ENCODE results near the gene KPNA3. TPM values are rescaled to one million over a fixed set of nuclear protein-coding genes. Genes with fewer than 3 reads are reported as not detected.

KPNA3 gene
- total RNA-seq, 1 donor from 2014 or later, result 22.3 TPM

DNA sequence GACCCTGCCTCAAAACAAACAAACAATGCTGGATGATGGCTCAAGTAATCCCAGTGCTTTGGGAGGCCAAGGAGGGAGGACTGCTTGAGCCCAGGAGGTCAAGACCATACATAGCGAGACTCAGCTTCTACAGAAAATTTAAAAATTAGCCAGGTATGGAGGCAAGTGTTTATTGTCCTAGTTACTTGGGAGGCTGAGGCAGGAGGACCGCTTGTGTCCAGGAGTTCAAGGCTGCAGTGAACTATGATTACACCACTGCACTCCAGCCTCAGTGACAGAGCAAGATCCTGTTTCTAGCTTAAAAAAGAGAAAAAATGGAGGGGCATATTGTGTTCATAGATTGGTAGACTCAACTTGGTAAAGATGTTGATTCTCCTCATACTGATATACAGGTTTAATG lies 36.2 kb downstream of the KPNA3 start:
- TF ChIP-seq, protein P1, sequence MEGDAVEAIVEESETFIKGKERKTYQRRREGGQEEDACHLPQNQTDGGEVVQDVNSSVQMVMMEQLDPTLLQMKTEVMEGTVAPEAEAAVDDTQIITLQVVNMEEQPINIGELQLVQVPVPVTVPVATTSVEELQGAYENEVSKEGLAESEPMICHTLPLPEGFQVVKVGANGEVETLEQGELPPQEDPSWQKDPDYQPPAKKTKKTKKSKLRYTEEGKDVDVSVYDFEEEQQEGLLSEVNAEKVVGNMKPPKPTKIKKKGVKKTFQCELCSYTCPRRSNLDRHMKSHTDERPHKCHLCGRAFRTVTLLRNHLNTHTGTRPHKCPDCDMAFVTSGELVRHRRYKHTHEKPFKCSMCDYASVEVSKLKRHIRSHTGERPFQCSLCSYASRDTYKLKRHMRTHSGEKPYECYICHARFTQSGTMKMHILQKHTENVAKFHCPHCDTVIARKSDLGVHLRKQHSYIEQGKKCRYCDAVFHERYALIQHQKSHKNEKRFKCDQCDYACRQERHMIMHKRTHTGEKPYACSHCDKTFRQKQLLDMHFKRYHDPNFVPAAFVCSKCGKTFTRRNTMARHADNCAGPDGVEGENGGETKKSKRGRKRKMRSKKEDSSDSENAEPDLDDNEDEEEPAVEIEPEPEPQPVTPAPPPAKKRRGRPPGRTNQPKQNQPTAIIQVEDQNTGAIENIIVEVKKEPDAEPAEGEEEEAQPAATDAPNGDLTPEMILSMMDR (conservative IDR thresholded peaks at IDR 0.05; ENCODE audit: low read depth, low read length), result no peak
- DNase-seq (ENCODE audit: low read depth), result no peak
- H3K4me3 ChIP-seq (ENCODE audit: low read depth, low read length), result no peak overlapping the region

DNA sequence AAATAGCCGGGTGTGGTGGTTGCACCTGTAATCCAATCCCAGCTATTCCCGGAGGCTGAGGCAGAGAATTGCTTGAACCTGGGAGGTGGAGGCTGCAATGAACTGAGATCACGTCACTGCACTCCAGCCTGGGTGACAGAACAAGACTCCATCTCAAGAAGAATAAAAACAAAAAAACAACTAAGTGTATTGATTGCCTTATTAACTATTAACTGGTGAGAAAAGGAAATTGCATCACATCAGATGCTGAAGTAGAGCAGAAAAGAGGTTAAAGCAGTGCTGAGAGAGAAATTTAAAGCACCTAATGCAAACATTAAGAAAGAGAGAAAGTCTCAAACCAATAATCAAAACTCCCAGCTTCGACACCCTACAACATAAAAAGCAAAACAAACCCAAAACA lies 38.3 kb downstream of the KPNA3 start:
- no peak for DNase-seq (ENCODE audit: low read depth)
- H3K4me3 ChIP-seq (ENCODE audit: low read depth, low read length), result no peak overlapping the region
- TF ChIP-seq, protein P1 (conservative IDR thresholded peaks at IDR 0.05; ENCODE audit: low read depth, low read length), result no peak

DNA sequence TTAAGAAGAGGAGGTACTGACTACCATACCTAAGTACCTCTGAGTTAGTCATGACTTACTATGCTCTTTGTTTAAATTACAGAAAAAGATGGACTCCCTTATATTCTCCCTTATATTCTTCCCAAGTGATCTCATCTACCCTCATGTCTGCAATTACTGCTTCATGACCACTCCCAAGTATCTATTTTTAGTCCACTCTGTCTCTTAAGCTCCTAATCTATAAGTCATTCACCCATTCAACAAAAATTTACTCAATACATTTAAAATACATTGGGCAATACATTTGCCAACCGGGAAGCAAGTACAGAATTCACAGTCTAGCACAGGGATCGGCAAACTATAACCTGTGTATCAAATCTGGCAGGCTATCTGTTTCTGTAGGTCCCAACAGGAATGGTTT lies 42.6 kb downstream of the KPNA3 start:
- no peak for DNase-seq (ENCODE audit: low read depth)
- no peak overlapping the region for H3K4me3 ChIP-seq (ENCODE audit: low read depth, low read length)
- TF ChIP-seq, protein P1 (conservative IDR thresholded peaks at IDR 0.05; ENCODE audit: low read depth, low read length), result no peak

DNA sequence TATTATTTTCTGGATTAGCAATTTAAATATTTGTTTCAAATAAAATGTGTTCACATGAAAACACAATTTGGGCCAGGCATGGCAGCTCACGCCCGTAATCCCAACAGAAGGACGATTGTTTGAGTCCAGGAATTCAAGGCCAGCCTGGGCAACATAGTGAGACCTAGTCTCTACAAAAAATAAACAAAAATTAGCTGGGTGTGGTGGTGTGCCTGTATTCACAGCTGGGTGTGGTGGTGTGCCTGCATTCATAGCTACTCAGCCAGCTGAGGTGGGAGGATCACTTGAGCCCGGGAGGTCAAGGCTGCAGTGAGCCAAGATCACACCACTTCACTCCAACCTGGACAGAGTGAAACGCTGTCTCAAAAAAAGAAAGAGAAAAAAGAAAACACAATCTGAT lies 46.4 kb downstream of the KPNA3 start:
- no peak overlapping the region for H3K4me3 ChIP-seq (ENCODE audit: low read depth, low read length)
- DNase-seq (ENCODE audit: low read depth), result no peak
- TF ChIP-seq, protein P1 (conservative IDR thresholded peaks at IDR 0.05; ENCODE audit: low read depth, low read length), result no peak

DNA sequence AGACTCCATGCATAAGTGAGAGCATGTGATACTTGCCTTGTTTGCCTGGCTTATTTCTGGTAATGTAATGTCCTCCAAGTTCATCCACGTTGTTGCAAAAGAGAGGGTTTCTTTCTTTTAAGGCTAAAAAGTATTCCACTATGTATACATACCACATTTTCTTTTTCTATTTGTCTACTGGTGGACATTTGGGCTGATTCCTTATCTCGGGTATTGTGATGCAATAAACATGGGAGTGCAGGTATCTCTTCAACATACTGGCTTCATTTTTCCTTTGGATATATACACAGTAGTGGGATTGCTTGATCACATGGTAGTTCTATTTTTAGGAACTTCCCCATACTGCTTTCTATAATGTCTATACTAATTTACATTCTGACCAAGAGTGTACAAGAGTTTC lies 51.6 kb downstream of the KPNA3 start:
- H3K4me3 ChIP-seq (ENCODE audit: low read depth, low read length), result no peak overlapping the region
- TF ChIP-seq, protein P1 (conservative IDR thresholded peaks at IDR 0.05; ENCODE audit: low read depth, low read length), result no peak
- no peak for DNase-seq (ENCODE audit: low read depth)

DNA sequence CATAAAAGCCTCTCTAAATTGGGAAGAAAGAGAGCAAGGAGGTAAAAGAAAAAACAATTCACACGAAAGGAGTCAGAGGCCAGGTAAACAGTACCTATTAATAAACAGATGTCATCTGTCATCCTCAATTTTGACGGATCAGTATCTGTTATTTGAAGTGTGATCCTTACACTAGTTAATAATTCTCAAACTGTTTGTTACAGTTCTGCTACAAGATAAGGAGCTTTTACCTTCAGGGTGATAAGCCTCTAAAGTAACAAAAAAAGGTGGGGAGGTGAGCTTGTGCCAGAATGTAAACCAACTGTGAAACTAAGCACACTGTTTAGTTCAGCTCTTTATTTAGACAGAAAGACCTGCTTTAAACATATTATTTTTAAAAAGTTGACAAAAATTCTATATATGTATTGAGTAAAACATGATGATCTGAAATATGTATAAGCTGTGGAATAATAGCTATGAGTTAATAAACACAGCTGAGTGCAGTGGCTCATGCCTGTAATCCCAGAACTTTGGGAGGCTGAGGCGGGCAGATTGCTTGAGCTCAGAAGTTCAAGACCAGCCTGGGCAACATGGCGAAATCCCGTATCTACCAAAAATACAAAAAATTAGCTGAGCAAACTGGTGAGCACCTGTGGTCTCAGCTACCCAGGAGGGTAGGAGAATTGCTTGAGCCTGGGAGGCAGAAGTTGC lies 52.8 kb downstream of the KPNA3 start:
- no peak overlapping the region for H3K4me3 ChIP-seq (ENCODE audit: low read depth, low read length)
- DNase-seq (ENCODE audit: low read depth), result no peak
- TF ChIP-seq, protein P1 (conservative IDR thresholded peaks at IDR 0.05; ENCODE audit: low read depth, low read length), result no peak
